HepG2 (cell line): Measurements from ENCODE around the gene ABCA13. TPM values are rescaled to one million over a fixed set of nuclear protein-coding genes. Genes with fewer than 3 reads are reported as not detected.

Source experiments
- ATAC-seq: fragments of 200-7000 bp; cut with Tn5 transposase; 3 replicates; pipeline ENCODE4 v1.9.1; 2020; ENCODE audit warnings: mild to moderate bottlenecking, moderate library complexity
- BruUV-seq: library from RNA; stranded (reverse); fragments of 400-500 nt; replicated peaks from 2 replicates; lab custom pipeline; 2021; lab: Mats Ljungman, UMichigan
- CTCF ChIA-PET: fragments of 300-600 bp; formaldehyde crosslinking; extraction: SDS; loops from one replicate; lab custom pipeline; 2021; ENCODE audit warnings: low total read pairs, inconsistent platforms, low intra/inter-chr PET ratio; lab: Yijun Ruan, JAX
- POLR2A ChIA-PET: fragments of 350-600 bp; sonication (Branson Sonifier 250); formaldehyde crosslinking; loops from one replicate; lab custom pipeline; 2020; ENCODE audit warnings: antibody characterized with exemption, inconsistent platforms; lab: Yijun Ruan, JAX
- DNase-seq: peaks from one replicate; pipeline ENCODE4 v3.0.0-alpha.2; 2015; ENCODE audit warnings: low spot score
- FAIRE-seq: peaks from 3 replicates; lab custom pipeline; 2011; peaks lifted over from hg19 to GRCh38; lab: Jason Lieb, UNC
- H2AFZ ChIP-seq: one replicate; pipeline ENCODE4 v1.6.1; 2011; ENCODE audit warnings: low read length, inconsistent platforms
- H3K27ac ChIP-seq: fragments of 300-600 bp; 3 replicates; pipeline ENCODE4 v1.8.0; 2011; ENCODE audit warnings: mixed run types, mild to moderate bottlenecking, mixed read lengths, low read length, inconsistent platforms; ENCODE audit not compliant: insufficient read depth; ENCODE audit errors: extremely low read length
- H3K27me3 ChIP-seq, 2 experiments: fragments of 200-600 bp in 1 of 2; 2 replicates in 1 of 2; 3 replicates in 1 of 2; pipeline versions ENCODE4 v1.6.0 to v1.8.0; 2011; ENCODE audit warnings: low read length in 2 of 2, mild to moderate bottlenecking in 2 of 2, moderate library complexity in 2 of 2, inconsistent platforms in 1 of 2; ENCODE audit not compliant: insufficient read depth in 2 of 2, control insufficient read depth in 1 of 2
- H3K36me3 ChIP-seq, 2 experiments: fragments of 200-600 bp in 1 of 2; replicated peaks in 1 of 2; 2 replicates in 1 of 2; 3 replicates in 1 of 2; pipeline versions ENCODE4 v1.5.1 to v1.8.0; 2011; ENCODE audit warnings: low read length in 2 of 2, inconsistent platforms in 1 of 2; ENCODE audit not compliant: insufficient read depth in 2 of 2, control insufficient read depth in 1 of 2
- H3K4me1 ChIP-seq: 2 replicates; pipeline ENCODE4 v1.5.1; 2012; ENCODE audit warnings: low read length, inconsistent platforms; ENCODE audit not compliant: insufficient read depth
- H3K4me2 ChIP-seq: 2 replicates; pipeline ENCODE4 v1.6.0; 2011; ENCODE audit warnings: low read depth, low read length, inconsistent platforms
- H3K4me3 ChIP-seq, 3 experiments: fragments of 200-600 bp in 1 of 3; sonication (generic), shearing (Covaris generic) in 1 of 3; replicated peaks in 1 of 3; 2 replicates each; pipeline ENCODE4 v1.5.1; 2011 to 2016; ENCODE audit warnings: low read length in 3 of 3, inconsistent platforms in 2 of 3, low read depth in 2 of 3, mild to moderate bottlenecking in 2 of 3, control low read depth in 1 of 3, mixed read lengths in 1 of 3; ENCODE audit not compliant: insufficient read depth in 1 of 3
- H3K79me2 ChIP-seq: one replicate; pipeline ENCODE4 v1.6.1; 2011; ENCODE audit warnings: low read length, inconsistent platforms; ENCODE audit not compliant: insufficient read depth
- H3K9ac ChIP-seq: 2 replicates; pipeline ENCODE4 v1.6.0; 2011; ENCODE audit warnings: mild to moderate bottlenecking, low read depth, low read length, inconsistent platforms; ENCODE audit not compliant: insufficient read depth
- H3K9me3 ChIP-seq: 2 replicates; pipeline ENCODE4 v1.5.1; 2012; ENCODE audit warnings: mild to moderate bottlenecking, low read length
- H4K20me1 ChIP-seq: 2 replicates; pipeline ENCODE4 v1.6.0; 2011; ENCODE audit warnings: inconsistent platforms, mild to moderate bottlenecking, low read length, moderate library complexity; ENCODE audit not compliant: insufficient read depth
- AGO2 ChIP-seq: fragments of 200-400 bp; formaldehyde crosslinking; optimal IDR thresholded peaks from 2 replicates; pipeline ENCODE3; 2017; ENCODE audit warnings: mild to moderate bottlenecking, low read depth, low read length, moderate library complexity
- AHDC1 ChIP-seq: sonication (generic); formaldehyde crosslinking; IDR thresholded peaks from 2 replicates; pipeline ENCODE4 v1.5.1; 2020; ENCODE audit warnings: mild to moderate bottlenecking, missing genetic modification reagents, borderline replicate concordance
- FLYWCH1 ChIP-seq: sonication (generic); formaldehyde crosslinking; IDR thresholded peaks from 2 replicates; pipeline ENCODE4 v1.8.1; 2023; ENCODE audit warnings: mild to moderate bottlenecking, missing genetic modification reagents
- ISL2 ChIP-seq: sonication (generic); formaldehyde crosslinking; IDR thresholded peaks from 2 replicates; pipeline ENCODE4 v1.5.0; 2020; ENCODE audit warnings: missing genetic modification reagents
- MEIS1 ChIP-seq: sonication (generic); formaldehyde crosslinking; IDR thresholded peaks from 2 replicates; pipeline ENCODE4 v1.9.0; 2021; ENCODE audit warnings: mild to moderate bottlenecking, missing genetic modification reagents, moderate library complexity, borderline replicate concordance
- MTA3 ChIP-seq: sonication (generic); formaldehyde crosslinking; IDR thresholded peaks from 2 replicates; pipeline ENCODE4 v1.4.0; 2020; ENCODE audit warnings: missing genetic modification reagents
- TBX2 ChIP-seq: sonication (generic); formaldehyde crosslinking; IDR thresholded peaks from 2 replicates; pipeline ENCODE4 v1.5.0; 2020; ENCODE audit warnings: missing genetic modification reagents, mild to moderate bottlenecking, borderline replicate concordance
- TCF12 ChIP-seq, 2 experiments: fragments of 450-650 bp in 1 of 2; sonication (generic) in 1 of 2; formaldehyde crosslinking in 1 of 2; IDR thresholded peaks; 2 replicates each; pipeline versions ENCODE4 v1.6.1 to v1.8.0; 2017 to 2022; ENCODE audit warnings: antibody characterized with exemption in 1 of 2, mild to moderate bottlenecking in 1 of 2, missing genetic modification reagents in 1 of 2, moderate library complexity in 1 of 2
- ZFP1 ChIP-seq: IDR thresholded peaks from 2 replicates; pipeline ENCODE4 v1.6.1; 2016
- ZNF10 ChIP-seq: sonication (generic); formaldehyde crosslinking; IDR thresholded peaks from 2 replicates; pipeline ENCODE4 v1.4.0; 2020; ENCODE audit warnings: mild to moderate bottlenecking, low read depth, missing genetic modification reagents, borderline replicate concordance
- ZNF143 ChIP-seq: sonication (generic); formaldehyde crosslinking; IDR thresholded peaks from 2 replicates; pipeline ENCODE4 v1.4.0; 2020; ENCODE audit warnings: missing genetic modification reagents
- ZNF256 ChIP-seq: sonication (generic); formaldehyde crosslinking; conservative IDR thresholded peaks from 2 replicates; pipeline ENCODE4 v1.4.0; 2020; ENCODE audit warnings: missing genetic modification reagents
- ZNF530 ChIP-seq: sonication (generic); formaldehyde crosslinking; IDR thresholded peaks from 2 replicates; pipeline ENCODE4 v1.5.0; 2020; ENCODE audit warnings: low read depth, mild to moderate bottlenecking, missing genetic modification reagents
- ZNF556 ChIP-seq: sonication (generic); formaldehyde crosslinking; IDR thresholded peaks from 2 replicates; pipeline ENCODE4 v1.4.0; 2020; ENCODE audit warnings: mild to moderate bottlenecking, missing genetic modification reagents, borderline replicate concordance
- ZNF567 ChIP-seq: sonication (generic); formaldehyde crosslinking; IDR thresholded peaks from 2 replicates; pipeline ENCODE4 v1.8.1; 2023; ENCODE audit warnings: mild to moderate bottlenecking, missing genetic modification reagents, borderline replicate concordance
- ZNF878 ChIP-seq: sonication (generic); formaldehyde crosslinking; IDR thresholded peaks from 2 replicates; pipeline ENCODE4 v1.8.1; 2023; ENCODE audit warnings: mild to moderate bottlenecking, missing genetic modification reagents, moderate library complexity
- WGBS: methylation state at CpG from one replicate; pipeline ENCODE4 v1.1.6; 2017; ENCODE audit warnings: low lambda C conversion rate; 5-methylcytosine and 5-hydroxymethylcytosine counted together
- in situ Hi-C: cut with HindIII; loops from 2 replicates; pipeline ENCODE4 v1.10.0; 2017; ENCODE audit warnings: low pct_unique_long_range_greater_than_20kb; ENCODE audit not compliant: extremely low pct_ligation_motif_present
- intact Hi-C: fragments of 100-400 bp; cut with micrococcal nuclease; formaldehyde crosslinking; loops from one replicate; pipeline ENCODE4 v1.10.0; 2022; ENCODE audit not compliant: unreplicated experiment
- polyA plus RNA-seq, 8 experiments: library from polyadenylated mRNA; depleted of rRNA in 3 of 8; stranded (reverse) in 7 of 8; unstranded in 1 of 8; fragments of >200 nt; fragmentation: Illumina TruSeq in 4 of 8; extraction: Trizol in 4 of 8; gene quantifications; 2 replicates each; pipeline versions ENCODE4 v1.2.1 to v1.2.3, GENCODE V29; 2011 to 2016; ENCODE audit warnings: low read depth in 4 of 8, missing spikeins in 1 of 8, mixed read lengths in 1 of 8; ENCODE audit not compliant: insufficient read depth in 1 of 8
- total RNA-seq, 5 experiments: library from RNA; depleted of rRNA; stranded (reverse); fragments of >200 nt; fragmentation: Illumina TruSeq; extraction: Trizol; gene quantifications; 2 replicates each; pipeline ENCODE4 v1.2.3, GENCODE V29; 2016; ENCODE audit warnings: low read depth in 1 of 5
- TF ChIP-seq, protein P1 (sequence below): IDR thresholded peaks from 2 replicates; pipeline ENCODE4 v1.6.1; 2016; ENCODE audit warnings: low read depth

ABCA13 gene
- total and polyA plus RNA-seq, 2 of the 13 experiments (the other 11 are each of a cell fraction or from before 2014, with no cell fraction given): 0.03 TPM; not detected in 1

DNA sequence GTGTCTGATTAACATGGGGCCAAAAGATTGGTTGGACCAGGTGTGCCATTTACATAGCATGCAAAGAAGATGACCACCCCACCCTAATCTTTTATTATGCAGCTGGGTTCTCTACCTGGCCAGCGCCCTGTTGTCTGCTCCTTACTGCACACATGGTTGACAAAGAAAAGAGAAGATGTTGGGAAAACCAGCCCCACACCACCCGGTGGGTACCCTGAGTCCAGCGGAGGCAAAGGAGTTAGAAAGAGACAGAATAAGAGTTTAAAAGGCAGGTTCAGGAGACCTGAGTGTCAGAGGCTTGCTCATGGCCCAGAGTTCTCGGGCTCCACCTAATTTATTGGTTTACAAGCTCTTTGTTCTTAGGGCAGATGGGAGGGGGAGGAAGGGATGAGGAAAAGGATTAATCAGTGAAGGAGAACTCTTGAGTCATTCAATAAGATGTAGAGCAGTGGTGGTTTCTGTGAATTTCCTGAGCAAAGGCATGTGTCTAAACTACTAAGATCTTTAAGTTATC is 24.1 kb upstream of the ABCA13 start:
- POLR2A ChIA-PET: no interaction called here
- CTCF ChIA-PET: no interaction called here
- DNase-seq: no peak
- Histone ChIP-seq H3K79me2 (no peaks in the 10 kb centered on the region), H3K4me3 (no peak overlapping the region), H3K27me3 (no peaks in the 10 kb centered on the region), H4K20me1 (no peaks in the 10 kb centered on the region), H3K4me1 (peaks cover 54% of the 10 kb centered on the region), H3K9ac (no peak overlapping the region), H3K4me2 (no peak overlapping the region), H2AFZ (no peak overlapping the region), H3K27ac (no peak overlapping the region), H3K36me3 (no peaks in the 10 kb centered on the region), H3K9me3 (peaks cover 4% of the 10 kb centered on the region; the same call in 1 of the 2 replicates)
- in situ Hi-C loops: no loop called here
- 94% methylated on average over 4 of the region's 4 CpGs for WGBS
- intact Hi-C loops: no loop called here
- no peak for FAIRE-seq
- BruUV-seq: no TSS peak
- ATAC-seq: no peak
- TF ChIP-seq ZNF556 (no peak), AGO2 (no peak), TCF12 (IDR thresholded peaks at IDR 0.05) (no peak), TCF12 (CRISPR knock-in tag; IDR thresholded peaks at IDR 0.05) (no peak), ZNF530 (no peak), MTA3 (CRISPR knock-in tag) (no peak), MEIS1 (no peak), ZNF567 (CRISPR knock-in tag) (no peak), ISL2 (CRISPR knock-in tag) (no peak), ZNF143 (CRISPR knock-in tag) (no peak), ZNF878 (CRISPR knock-in tag) (no peak), ZNF10 (CRISPR knock-in tag) (no peak), ZFP1 (CRISPR knock-in tag) (no peak), TBX2 (no peak), AHDC1 (no peak), ZNF256 (no peak), FLYWCH1 (no peak)
- TF ChIP-seq, protein P1, sequence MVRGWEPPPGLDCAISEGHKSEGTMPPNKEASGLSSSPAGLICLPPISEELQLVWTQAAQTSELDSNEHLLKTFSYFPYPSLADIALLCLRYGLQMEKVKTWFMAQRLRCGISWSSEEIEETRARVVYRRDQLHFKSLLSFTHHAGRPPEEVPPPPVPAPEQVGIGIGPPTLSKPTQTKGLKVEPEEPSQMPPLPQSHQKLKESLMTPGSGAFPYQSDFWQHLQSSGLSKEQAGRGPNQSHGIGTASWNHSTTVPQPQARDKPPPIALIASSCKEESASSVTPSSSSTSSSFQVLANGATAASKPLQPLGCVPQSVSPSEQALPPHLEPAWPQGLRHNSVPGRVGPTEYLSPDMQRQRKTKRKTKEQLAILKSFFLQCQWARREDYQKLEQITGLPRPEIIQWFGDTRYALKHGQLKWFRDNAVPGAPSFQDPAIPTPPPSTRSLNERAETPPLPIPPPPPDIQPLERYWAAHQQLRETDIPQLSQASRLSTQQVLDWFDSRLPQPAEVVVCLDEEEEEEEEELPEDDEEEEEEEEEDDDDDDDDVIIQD: no peak
